Measurements from ENCODE around the gene TRIP6. TPM values are rescaled to one million over a fixed set of nuclear protein-coding genes. Genes with fewer than 3 reads are reported as not detected.
A peak's percentile ranks its signal among the peaks of the same experiment; 100 is the strongest.

TRIP6 gene
- total and polyA plus RNA-seq, 2 experiments from 2014 or later, result 50.2 to 60.1 TPM

DNA sequence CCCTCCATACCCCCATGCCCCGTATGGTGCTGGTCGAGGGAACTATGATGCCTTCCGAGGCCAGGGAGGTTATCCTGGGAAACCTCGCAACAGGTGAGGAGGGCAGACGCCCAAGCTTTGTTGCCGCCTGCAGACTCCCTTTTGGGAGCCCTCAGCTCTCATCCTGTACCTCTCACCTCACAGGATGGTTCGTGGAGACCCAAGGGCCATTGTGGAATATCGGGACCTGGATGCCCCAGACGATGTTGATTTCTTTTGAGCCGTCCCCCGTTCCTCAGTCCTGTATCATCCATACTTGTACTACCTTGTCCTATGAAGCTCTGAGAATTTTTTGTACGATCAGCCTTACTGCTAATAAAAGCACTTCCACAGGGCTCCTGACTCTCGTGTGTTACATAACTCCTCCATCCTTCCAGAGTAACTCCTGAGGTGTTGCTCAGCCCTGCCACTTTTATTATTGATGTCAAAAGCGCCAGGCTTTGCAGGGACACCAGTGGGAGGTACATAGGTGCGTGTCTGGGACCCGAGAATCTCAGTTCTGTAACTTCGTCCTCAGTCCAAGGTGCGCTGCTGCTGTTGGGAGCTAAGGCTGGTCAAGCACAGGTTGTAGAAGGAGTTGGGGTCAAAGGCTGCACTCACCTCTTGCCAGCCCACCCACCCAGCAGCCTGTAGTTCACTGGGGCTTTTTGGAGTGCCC lies 21.3 kb downstream of the TRIP6 start:
- Histone ChIP-seq H3K27ac (peak overlapping the region; percentile 93), H3K9me3 (ENCODE audit: low read depth) (no peaks in the 10 kb centered on the region), H3K4me1 (ENCODE audit: low read depth) (peaks cover 22% of the 10 kb centered on the region), H3K4me3 (peak overlapping the region; percentile 54), H3K36me3 (peaks cover 44% of the 10 kb centered on the region), H3K27me3 (no peaks in the 10 kb centered on the region)
- DNase-seq (ENCODE audit: low read depth in 1 of 2, low spot score in 1 of 2), result no peak
- TF ChIP-seq, protein P1, sequence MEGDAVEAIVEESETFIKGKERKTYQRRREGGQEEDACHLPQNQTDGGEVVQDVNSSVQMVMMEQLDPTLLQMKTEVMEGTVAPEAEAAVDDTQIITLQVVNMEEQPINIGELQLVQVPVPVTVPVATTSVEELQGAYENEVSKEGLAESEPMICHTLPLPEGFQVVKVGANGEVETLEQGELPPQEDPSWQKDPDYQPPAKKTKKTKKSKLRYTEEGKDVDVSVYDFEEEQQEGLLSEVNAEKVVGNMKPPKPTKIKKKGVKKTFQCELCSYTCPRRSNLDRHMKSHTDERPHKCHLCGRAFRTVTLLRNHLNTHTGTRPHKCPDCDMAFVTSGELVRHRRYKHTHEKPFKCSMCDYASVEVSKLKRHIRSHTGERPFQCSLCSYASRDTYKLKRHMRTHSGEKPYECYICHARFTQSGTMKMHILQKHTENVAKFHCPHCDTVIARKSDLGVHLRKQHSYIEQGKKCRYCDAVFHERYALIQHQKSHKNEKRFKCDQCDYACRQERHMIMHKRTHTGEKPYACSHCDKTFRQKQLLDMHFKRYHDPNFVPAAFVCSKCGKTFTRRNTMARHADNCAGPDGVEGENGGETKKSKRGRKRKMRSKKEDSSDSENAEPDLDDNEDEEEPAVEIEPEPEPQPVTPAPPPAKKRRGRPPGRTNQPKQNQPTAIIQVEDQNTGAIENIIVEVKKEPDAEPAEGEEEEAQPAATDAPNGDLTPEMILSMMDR (IDR thresholded peaks at IDR 0.05; ENCODE audit: low read depth, low read length), result no peak

DNA sequence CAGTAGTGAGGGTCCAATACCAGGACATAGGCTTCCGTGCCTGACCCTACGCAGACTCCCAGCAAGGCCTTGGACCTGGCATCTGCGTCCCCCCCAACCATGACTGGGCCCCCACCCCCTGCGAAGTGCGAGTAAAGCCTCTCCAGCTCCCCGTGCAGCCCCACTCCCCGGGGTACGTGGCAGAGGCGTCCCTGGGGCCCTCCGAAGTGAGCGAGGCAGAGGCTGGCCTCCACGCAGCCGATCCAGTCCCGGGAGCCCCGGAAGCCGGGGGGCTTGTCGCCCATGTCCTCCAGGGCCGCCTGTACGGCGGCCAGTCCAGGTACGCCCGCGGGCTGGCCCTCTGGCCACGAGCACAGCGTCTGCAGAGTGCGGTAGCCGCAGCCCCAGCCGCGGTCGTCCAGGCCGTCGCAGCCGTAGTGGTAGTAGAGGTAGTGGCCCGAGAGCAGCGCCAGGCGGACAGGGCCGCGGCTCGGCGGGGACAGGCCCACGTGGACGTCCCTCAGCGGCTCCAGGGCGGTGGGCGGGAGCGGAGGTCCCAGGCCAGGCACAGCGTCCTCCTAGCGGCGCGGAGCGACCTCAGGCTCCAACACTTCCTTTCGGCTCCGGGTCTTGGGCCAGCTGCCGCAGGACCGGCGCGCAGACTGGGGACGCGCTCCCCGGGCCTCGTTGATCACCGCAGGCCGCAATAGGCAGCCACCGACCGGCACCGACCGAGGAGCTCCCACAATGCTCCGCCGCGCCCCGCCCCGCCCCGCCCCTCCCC lies 22.0 kb downstream of the TRIP6 start, which contains the start of gene UFSP1:
Gene UFSP1 (minus strand): TSS at position 728 of the 763 bp plus-strand sequence. CDS start 444 bp downstream, at position 284.
- TF ChIP-seq, protein P1 (IDR thresholded peaks at IDR 0.05; ENCODE audit: low read depth, low read length), result no peak
- peaks cover 15% of the 10 kb centered on the region for H3K4me1 ChIP-seq (ENCODE audit: low read depth)
- H3K4me3 ChIP-seq, result peak within 1 kb of the TSS; percentile 54
- H3K36me3 ChIP-seq, result peaks cover 36% of the 10 kb centered on the region
- peak in 1 of 2 donors; percentile 80 for DNase-seq (ENCODE audit: low read depth in 1 of 2, low spot score in 1 of 2)
- H3K9me3 ChIP-seq (ENCODE audit: low read depth), result no peaks in the 10 kb centered on the region
- no peaks in the 10 kb centered on the region for H3K27me3 ChIP-seq
- H3K27ac ChIP-seq, result peak within 1 kb of the TSS; percentile 93

DNA sequence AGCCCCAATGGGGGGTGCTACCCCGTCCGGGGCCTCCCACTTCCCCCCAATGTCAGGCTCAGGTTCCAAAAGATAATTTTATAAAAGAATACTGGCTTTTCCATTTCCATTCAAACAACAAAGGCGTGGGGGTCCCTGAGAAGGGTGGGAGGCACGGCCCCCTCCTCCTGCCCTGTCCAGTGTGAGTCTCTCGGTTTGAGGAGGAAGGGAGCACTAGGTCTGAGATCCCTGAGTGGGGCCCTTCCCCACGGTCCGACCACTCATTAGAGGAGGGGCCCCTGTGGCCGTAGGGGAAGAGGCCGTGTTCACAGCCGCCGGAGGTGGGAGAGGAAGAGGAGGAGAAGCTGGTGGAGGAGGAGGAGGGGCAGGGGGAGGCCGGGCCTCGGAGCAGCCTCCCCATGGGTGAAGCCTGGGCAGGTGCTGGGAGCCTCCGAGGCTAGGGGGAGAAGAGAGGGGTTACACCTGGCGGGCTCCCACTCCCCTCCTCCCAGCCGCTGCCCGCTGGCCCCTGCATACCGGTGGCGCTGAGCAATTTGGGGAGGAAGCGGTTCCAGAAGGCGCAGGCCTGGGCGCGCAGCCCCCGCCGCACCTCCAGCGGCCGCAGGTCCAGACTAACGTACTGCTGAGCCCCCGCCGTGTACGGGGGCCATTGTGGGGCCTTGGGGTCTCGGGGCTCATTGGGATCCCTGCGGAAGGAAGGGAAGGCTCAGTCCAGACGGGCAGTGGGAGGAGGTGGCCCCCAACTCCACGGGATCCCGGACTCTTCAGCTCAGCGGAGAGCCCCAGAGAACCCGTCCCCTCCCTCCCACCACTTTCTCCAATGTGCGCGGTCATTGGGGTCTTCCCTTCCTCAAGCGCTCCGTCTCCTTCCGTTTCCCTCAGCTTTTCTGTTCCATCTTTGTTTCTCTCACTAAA lies 23.7 kb downstream of the TRIP6 start:
- H3K4me1 ChIP-seq (ENCODE audit: low read depth), result peaks cover 13% of the 10 kb centered on the region
- peaks cover 28% of the 10 kb centered on the region for H3K36me3 ChIP-seq
- peak overlapping the region; percentile 54 for H3K4me3 ChIP-seq
- H3K27ac ChIP-seq, result peak overlapping the region; percentile 93
- no peaks in the 10 kb centered on the region for H3K9me3 ChIP-seq (ENCODE audit: low read depth)
- peak in 1 of 2 donors; percentile 30 for DNase-seq (ENCODE audit: low read depth in 1 of 2, low spot score in 1 of 2)
- TF ChIP-seq, protein P1 (IDR thresholded peaks at IDR 0.05; ENCODE audit: low read depth, low read length), result no peak
- peaks cover 5% of the 10 kb centered on the region for H3K27me3 ChIP-seq

DNA sequence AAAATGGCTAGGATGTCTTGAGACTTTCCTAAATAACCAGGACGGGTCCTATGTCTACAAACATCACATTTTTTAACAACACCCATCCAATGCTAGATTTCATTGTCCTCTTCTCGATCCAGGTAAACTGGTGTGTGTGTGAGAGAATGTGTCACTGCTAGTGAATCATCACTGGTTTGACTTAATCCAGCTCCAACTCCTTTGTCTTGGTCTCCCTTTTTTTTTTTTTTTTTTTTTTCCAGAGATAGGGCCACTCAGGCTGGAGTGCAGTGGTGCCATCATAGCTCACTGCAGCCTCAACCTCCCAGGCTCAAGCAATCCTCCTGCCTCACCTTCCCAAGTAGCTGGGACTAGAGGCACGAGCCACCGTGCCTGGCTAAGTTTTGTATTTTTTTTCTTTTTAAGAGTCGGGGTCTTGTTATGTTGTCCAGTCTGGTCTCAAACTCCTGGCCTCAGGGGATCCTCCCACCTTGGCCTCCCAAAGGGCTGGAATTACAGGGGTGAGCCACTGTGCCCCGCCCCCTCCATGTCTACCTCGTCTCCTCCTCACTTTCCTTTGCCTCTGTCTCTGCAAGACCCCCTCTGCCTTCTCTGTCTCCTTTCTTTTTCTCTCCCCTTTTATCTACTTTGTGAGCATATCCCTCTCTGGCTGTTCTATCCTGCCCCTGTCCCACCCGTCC lies 24.5 kb downstream of the TRIP6 start:
- TF ChIP-seq, protein P1 (IDR thresholded peaks at IDR 0.05; ENCODE audit: low read depth, low read length), result no peak
- H3K4me1 ChIP-seq (ENCODE audit: low read depth), result peaks cover 13% of the 10 kb centered on the region
- H3K27me3 ChIP-seq, result peaks cover 13% of the 10 kb centered on the region
- H3K4me3 ChIP-seq, result no peak overlapping the region
- peaks cover 20% of the 10 kb centered on the region for H3K36me3 ChIP-seq
- no peaks in the 10 kb centered on the region for H3K9me3 ChIP-seq (ENCODE audit: low read depth)
- H3K27ac ChIP-seq, result no peak overlapping the region
- no peak for DNase-seq (ENCODE audit: low read depth in 1 of 2, low spot score in 1 of 2)

All from cardiac muscle cell (in vitro differentiated cells and primary cell).